ENCODE data around the gene TST.

Gene TST

GRCh38 chr22:37054056-37054395 is 34.8 kb upstream of the TST start:
- DNase-seq (ENCODE audit: extremely low read depth in 1 of 2, low read depth in 1 of 2): no peak

GRCh38 chr22:37053310-37054055 is 34.2 kb upstream of the TST start:
- DNase-seq (ENCODE audit: extremely low read depth in 1 of 2, low read depth in 1 of 2): no peak

GRCh38 chr22:37052386-37053309 is 33.4 kb upstream of the TST start:
- DNase-seq (ENCODE audit: extremely low read depth in 1 of 2, low read depth in 1 of 2): no peak

- DNase-seq (ENCODE audit: extremely low read depth in 1 of 2, low read depth in 1 of 2): peak; percentile 63 to 73
These were observed 32.4 kb upstream of the TST start, which contains the start of gene KCTD17 for GRCh38 chr22:37051391-37052385. KCTD17 (plus strand) TSS chr22:37051742; CDS start chr22:37051761, 19 bp downstream.

GRCh38 chr22:37050913-37051312 is 31.7 kb upstream of the TST start:
- DNase-seq (ENCODE audit: extremely low read depth in 1 of 2, low read depth in 1 of 2): no peak

GRCh38 chr22:37049224-37049623 is 30.0 kb upstream of the TST start:
- DNase-seq (ENCODE audit: extremely low read depth in 1 of 2, low read depth in 1 of 2): no peak

GRCh38 chr22:37048133-37048532 is 28.9 kb upstream of the TST start:
- DNase-seq (ENCODE audit: extremely low read depth in 1 of 2, low read depth in 1 of 2): no peak

GRCh38 chr22:37047006-37047405 is 27.8 kb upstream of the TST start:
- no peak for DNase-seq (ENCODE audit: extremely low read depth in 1 of 2, low read depth in 1 of 2)

- DNase-seq (ENCODE audit: extremely low read depth in 1 of 2, low read depth in 1 of 2): no peak
These were observed 27.3 kb upstream of the TST start for GRCh38 chr22:37046589-37046988.

- no peak for DNase-seq (ENCODE audit: extremely low read depth in 1 of 2, low read depth in 1 of 2)
These were observed 26.7 kb upstream of the TST start for GRCh38 chr22:37045958-37046357.

- peak in 1 of 2 donors; percentile 42 for DNase-seq (ENCODE audit: extremely low read depth in 1 of 2, low read depth in 1 of 2)
These were observed 25.7 kb upstream of the TST start for GRCh38 chr22:37044634-37045625.

- DNase-seq (ENCODE audit: extremely low read depth in 1 of 2, low read depth in 1 of 2): peak in 1 of 2 donors; percentile 57
These were observed 24.7 kb upstream of the TST start for GRCh38 chr22:37043828-37044538.

- DNase-seq (ENCODE audit: extremely low read depth in 1 of 2, low read depth in 1 of 2): no peak
These were observed 24.1 kb upstream of the TST start for GRCh38 chr22:37043209-37043827.

GRCh38 chr22:37039466-37039865 is 20.2 kb upstream of the TST start:
- DNase-seq (ENCODE audit: extremely low read depth in 1 of 2, low read depth in 1 of 2): no peak

GRCh38 chr22:37037669-37038068 is 18.4 kb upstream of the TST start:
- no peak for DNase-seq (ENCODE audit: extremely low read depth in 1 of 2, low read depth in 1 of 2)

GRCh38 chr22:37036655-37037377 is 17.6 kb upstream of the TST start:
- DNase-seq (ENCODE audit: extremely low read depth in 1 of 2, low read depth in 1 of 2): no peak

GRCh38 chr22:37033605-37034430 is 14.6 kb upstream of the TST start:
- no peak for DNase-seq (ENCODE audit: extremely low read depth in 1 of 2, low read depth in 1 of 2)

Data from stimulated activated CD8-positive, alpha-beta memory T cell treated with anti-CD3 and anti-CD28 coated beads, Interleukin-7, amount 100 ng/mL, for 48 hours (primary cell).